GM23338 (cell line): ENCODE data around the gene SLC48A1. TPM values are rescaled to one million over a fixed set of nuclear protein-coding genes. Genes with fewer than 3 reads are reported as not detected.

Experiments
- EZH2 ChIP-seq: fragments of 200-600 bp; sonication (generic); IDR thresholded peaks from one replicate; pipeline ENCODE4 v1.8.0; 2017; ENCODE audit warnings: antibody characterized with exemption, mild to moderate bottlenecking, low read depth; ENCODE audit not compliant: unreplicated experiment
- EZH2phosphoT487 ChIP-seq: fragments of 200-600 bp; sonication (generic); IDR thresholded peaks from one replicate; pipeline ENCODE4 v1.8.1; 2018; ENCODE audit warnings: antibody characterized with exemption; ENCODE audit not compliant: unreplicated experiment
- JUNB ChIP-seq: IDR thresholded peaks from one replicate; pipeline ENCODE4 v1.6.1; 2016; ENCODE audit warnings: antibody characterized with exemption; ENCODE audit not compliant: unreplicated experiment
- REST ChIP-seq: IDR thresholded peaks from one replicate; pipeline ENCODE4 v1.6.1; 2018; ENCODE audit warnings: antibody characterized with exemption; ENCODE audit not compliant: unreplicated experiment
- ZNF114 ChIP-seq: fragments of 250-450 bp; sonication (Bioruptor Pico); IDR thresholded peaks from 2 replicates; pipeline ENCODE4 v1.5.0; 2020; ENCODE audit warnings: mild to moderate bottlenecking, moderate library complexity
- ZNF462 ChIP-seq: fragments of 250-450 bp; sonication (Bioruptor Pico); IDR thresholded peaks from 2 replicates; pipeline ENCODE4 v1.5.0; 2020; ENCODE audit warnings: mild to moderate bottlenecking, moderate library complexity
- polyA plus RNA-seq: library from polyadenylated mRNA; unstranded; fragments of >200 nt; fragmentation: Nextera tagmentation; extraction: Ambion mirVana; gene quantifications from 2 replicates; pipeline ENCODE4 v1.2.1, GENCODE V29; 2016
- total RNA-seq: library from RNA; depleted of rRNA; stranded (reverse); fragments of >200 nt; shearing (Covaris generic); gene quantifications from 2 replicates; pipeline ENCODE4 v1.2.3, GENCODE V29; 2014

SLC48A1 gene
- total and polyA plus RNA-seq, 2 experiments from 2014 or later = 5.8 to 9.0 TPM

GRCh38 chr12:47741340-47741703 is 31.7 kb upstream of the SLC48A1 start (continued):
- TF ChIP-seq ZNF462 (CRISPR knock-in tag) (no peak), ZNF114 (CRISPR knock-in tag) (no peak), REST (no peak), EZH2 (no peak), JUNB (no peak), EZH2phosphoT487 (no peak)
